GM12873 (cell line): ENCODE measurements around the gene TRMT44.

ENCODE experiments used
- CTCF ChIP-seq: IDR thresholded peaks from 2 replicates; pipeline ENCODE4 v1.5.1; 2012; ENCODE audit warnings: low read depth, mild to moderate bottlenecking, moderate library complexity, low read length, control low read depth; ENCODE audit not compliant: insufficient read depth; ENCODE audit errors: missing control alignments

The TRMT44 gene

GRCh38 chr4:8477095-8477635 lies 36.6 kb downstream of the TRMT44 start:
- TF ChIP-seq CTCF, result no peak

GRCh38 chr4:8477676-8478075 lies 37.1 kb downstream of the TRMT44 start:
- TF ChIP-seq CTCF, result no peak

- no peak for TF ChIP-seq CTCF
Observed at GRCh38 chr4:8478371-8478770, 37.8 kb downstream of the TRMT44 start.

GRCh38 chr4:8478801-8479744 lies 38.5 kb downstream of the TRMT44 start:
- no peak for TF ChIP-seq CTCF

GRCh38 chr4:8480221-8480620 lies 39.6 kb downstream of the TRMT44 start:
- TF ChIP-seq CTCF, result no peak

GRCh38 chr4:8488791-8489369 lies 48.3 kb downstream of the TRMT44 start:
- TF ChIP-seq CTCF, result no peak

GRCh38 chr4:8492174-8492573 lies 51.6 kb downstream of the TRMT44 start:
- TF ChIP-seq CTCF, result no peak
